ENCODE measurements around the gene IL12B. TPM values are rescaled to one million over a fixed set of nuclear protein-coding genes. Genes with fewer than 3 reads are reported as not detected.
"Not testable (repeated sequence)": the region's sequence is repeated elsewhere in the genome, so short reads cannot be mapped to it uniquely, and the experiment has no call there.

IL12B gene
- total RNA-seq: not detected

DNA sequence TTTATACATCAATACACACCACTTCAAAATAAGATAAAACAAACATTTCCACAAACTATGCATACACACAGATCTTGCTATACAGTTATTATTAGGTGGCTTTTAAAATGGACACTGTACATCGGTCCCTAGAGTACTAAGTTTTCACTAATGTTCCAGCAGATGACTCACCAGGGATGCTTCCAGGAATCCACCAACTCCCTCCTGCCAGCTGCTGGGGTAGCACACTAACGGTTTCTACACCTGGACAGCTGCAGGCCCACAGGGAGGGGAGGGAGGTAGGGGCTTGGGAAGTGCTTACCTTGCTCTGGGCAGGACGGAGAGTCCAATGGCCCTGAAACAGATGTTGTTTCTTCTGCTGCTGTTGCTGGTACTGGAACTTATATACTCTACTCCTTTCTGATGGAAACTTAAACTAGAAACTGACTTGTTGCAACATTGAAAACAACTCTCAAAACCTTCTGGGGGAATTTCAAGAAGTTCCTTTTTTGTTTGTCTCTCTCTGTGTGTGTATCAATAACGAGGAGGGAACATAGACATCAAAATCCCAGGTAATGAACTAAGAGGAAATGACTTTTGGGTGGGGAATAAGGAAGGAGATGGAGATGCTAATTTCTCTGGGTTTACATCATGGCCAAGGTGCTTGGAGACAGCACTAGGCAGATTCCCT is at the start of gene IL12B:
IL12B (minus strand) TSS at position 357 of the 670 bp plus-strand sequence. CDS start 3,705 bp downstream, outside the sequence.
- DNase-seq (ENCODE audit: low spot score in 2 of 2): no peak
- H3K4me1 ChIP-seq: peaks cover 0 to 3% of the 10 kb centered on the region in 2 donors
- H3K9me3 ChIP-seq: no peaks in the 10 kb centered on the region
- H3K4me3 ChIP-seq: peak within 1 kb of the TSS; percentile 45 to 67 (median 46)
- H3K36me3 ChIP-seq: no peaks in the 10 kb centered on the region
- H3K27me3 ChIP-seq: peaks cover 0 to 35% of the 10 kb centered on the region in 2 donors
- H3K27ac ChIP-seq: no peak within 1 kb of the TSS
- TF ChIP-seq POLR2AphosphoS5 (IDR thresholded peaks at IDR 0.05) (no peak), POLR2A (IDR thresholded peaks at IDR 0.05) (no peak)
- TF ChIP-seq, protein P1, sequence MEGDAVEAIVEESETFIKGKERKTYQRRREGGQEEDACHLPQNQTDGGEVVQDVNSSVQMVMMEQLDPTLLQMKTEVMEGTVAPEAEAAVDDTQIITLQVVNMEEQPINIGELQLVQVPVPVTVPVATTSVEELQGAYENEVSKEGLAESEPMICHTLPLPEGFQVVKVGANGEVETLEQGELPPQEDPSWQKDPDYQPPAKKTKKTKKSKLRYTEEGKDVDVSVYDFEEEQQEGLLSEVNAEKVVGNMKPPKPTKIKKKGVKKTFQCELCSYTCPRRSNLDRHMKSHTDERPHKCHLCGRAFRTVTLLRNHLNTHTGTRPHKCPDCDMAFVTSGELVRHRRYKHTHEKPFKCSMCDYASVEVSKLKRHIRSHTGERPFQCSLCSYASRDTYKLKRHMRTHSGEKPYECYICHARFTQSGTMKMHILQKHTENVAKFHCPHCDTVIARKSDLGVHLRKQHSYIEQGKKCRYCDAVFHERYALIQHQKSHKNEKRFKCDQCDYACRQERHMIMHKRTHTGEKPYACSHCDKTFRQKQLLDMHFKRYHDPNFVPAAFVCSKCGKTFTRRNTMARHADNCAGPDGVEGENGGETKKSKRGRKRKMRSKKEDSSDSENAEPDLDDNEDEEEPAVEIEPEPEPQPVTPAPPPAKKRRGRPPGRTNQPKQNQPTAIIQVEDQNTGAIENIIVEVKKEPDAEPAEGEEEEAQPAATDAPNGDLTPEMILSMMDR (IDR thresholded peaks at IDR 0.05): no peak
- intact Hi-C loops (cut with DNase I; ENCODE audit: low total_unique reads): no loop called here

DNA sequence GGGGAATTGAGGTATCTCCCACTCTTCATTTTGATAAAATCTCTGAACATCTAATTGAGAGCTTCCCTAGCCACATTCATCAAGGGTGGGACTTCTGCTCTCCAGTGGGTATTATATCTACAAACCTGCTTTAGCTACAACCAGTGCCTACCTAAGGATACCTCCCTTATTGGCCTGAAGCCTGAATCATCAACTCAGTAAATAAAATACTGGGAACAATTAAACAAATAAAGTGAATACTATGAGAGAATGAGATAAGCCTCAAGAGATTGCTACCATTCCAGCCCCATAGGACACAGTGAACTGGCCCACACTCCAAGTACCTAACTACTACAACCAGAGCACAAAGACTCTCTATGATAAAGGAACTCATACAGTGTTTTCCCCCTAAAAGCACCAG is 47.4 kb upstream of the IL12B start:
- Histone ChIP-seq H3K4me1 (no peaks in the 10 kb centered on the region), H3K27me3 (no peaks in the 10 kb centered on the region), H3K36me3 (no peaks in the 10 kb centered on the region), H3K27ac (no peak overlapping the region), H3K9me3 (peaks cover 11 to 29% of the 10 kb centered on the region in 2 donors), H3K4me3 (no peak overlapping the region)
- intact Hi-C loops (cut with DNase I; ENCODE audit: low total_unique reads): no loop called here
- no peak for DNase-seq (ENCODE audit: low spot score in 2 of 2)
- TF ChIP-seq POLR2A (IDR thresholded peaks at IDR 0.05) (no peak), POLR2AphosphoS5 (IDR thresholded peaks at IDR 0.05) (no peak)
- TF ChIP-seq, protein P1 (IDR thresholded peaks at IDR 0.05): no peak

DNA sequence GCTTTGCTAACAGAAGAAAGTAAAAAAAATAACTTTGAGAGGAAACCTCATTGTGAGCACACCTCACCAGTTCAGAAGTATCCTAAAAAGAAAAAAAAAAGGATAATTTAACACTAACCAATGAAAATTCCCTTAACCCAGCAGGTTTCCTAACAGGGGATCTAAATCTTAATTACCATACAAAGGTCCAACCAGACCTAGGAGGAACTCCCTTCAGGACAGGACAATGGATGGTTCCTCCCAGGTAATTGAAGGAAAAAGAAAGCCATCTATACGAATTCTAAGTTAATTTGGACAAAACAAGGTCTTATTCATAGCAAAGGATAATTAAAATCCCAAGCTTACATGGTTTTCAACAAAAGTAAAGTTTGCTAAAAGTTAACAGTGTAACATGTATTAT is 37.6 kb upstream of the IL12B start:
- H3K4me1 ChIP-seq; H3K9me3 ChIP-seq; H3K36me3 ChIP-seq; H3K27me3 ChIP-seq; intact Hi-C loops (cut with DNase I; ENCODE audit: low total_unique reads); H3K4me3 ChIP-seq; DNase-seq (ENCODE audit: low spot score in 2 of 2); H3K27ac ChIP-seq: not testable (repeated sequence)

DNA sequence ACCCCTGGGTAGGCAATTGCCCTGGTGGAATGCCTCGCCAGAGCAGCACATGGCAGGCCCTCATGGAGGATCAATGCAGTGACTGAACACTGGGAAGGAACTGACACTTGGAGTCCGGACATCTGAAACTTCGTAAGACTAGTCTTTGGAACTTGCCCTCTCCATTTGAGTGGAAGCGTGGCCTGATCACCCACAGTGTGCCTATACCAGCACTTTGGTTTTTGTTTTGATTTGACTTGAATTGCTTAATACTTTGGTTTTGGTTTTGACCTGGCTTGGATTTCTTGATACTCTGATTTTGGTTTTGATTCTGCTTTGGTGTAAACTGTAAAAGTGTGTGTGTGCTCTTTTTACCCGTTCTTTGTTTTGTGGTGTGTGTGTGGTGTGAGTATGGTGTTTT is 36.5 kb upstream of the IL12B start:
- H3K27me3 ChIP-seq; intact Hi-C loops (cut with DNase I; ENCODE audit: low total_unique reads); DNase-seq (ENCODE audit: low spot score in 2 of 2); H3K36me3 ChIP-seq; H3K27ac ChIP-seq; H3K4me1 ChIP-seq; H3K4me3 ChIP-seq; H3K9me3 ChIP-seq: not testable (repeated sequence)

DNA sequence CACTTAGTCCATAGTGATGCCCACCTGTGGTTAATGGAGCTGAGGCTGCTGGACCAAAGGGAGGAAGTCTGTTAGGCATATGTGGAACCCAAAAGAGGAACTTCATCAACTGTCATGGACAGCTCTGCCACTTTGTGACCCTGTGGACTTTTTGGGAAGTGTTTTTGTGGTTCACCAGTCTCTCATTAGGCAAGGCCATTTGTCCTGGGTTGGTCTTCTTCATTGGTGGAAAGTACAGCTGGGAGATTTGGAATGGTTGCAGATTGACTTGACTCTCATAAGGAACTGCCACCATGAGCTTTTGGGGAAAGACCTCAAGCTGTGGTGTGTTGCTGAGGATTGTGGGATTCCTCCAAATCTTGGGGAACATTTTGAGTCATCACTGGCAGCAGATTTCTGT is 31.9 kb upstream of the IL12B start:
- Histone ChIP-seq H3K4me3 (no peak overlapping the region), H3K36me3 (no peaks in the 10 kb centered on the region), H3K27me3 (no peaks in the 10 kb centered on the region), H3K4me1 (no peaks in the 10 kb centered on the region), H3K9me3 (no peaks in the 10 kb centered on the region), H3K27ac (no peak overlapping the region)
- intact Hi-C loops (cut with DNase I; ENCODE audit: low total_unique reads): no loop called here
- no peak for TF ChIP-seq POLR2A (IDR thresholded peaks at IDR 0.05)
- TF ChIP-seq, protein P1 (IDR thresholded peaks at IDR 0.05): no peak
- TF ChIP-seq POLR2AphosphoS5 (IDR thresholded peaks at IDR 0.05): no peak
- DNase-seq (ENCODE audit: low spot score in 2 of 2): no peak

DNA sequence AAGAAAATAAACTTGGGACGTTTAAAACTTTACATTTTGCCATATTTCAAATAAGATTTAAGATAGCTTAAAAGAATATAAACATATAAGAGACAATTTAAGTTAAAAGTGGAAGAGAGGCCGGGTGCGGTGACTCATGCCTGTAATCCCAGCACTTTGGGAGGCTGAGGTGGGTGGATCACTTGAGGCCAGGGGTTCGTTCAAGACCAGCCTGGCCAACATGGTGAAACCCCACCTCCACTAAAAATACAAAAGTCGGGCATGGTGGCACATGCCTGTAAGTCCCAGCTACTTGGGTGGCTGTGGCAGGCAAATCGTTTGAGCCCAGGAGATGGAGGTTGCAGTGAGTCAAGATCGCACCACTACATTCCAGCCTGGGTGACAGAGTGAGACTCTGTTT is 29.6 kb upstream of the IL12B start:
- H3K27ac ChIP-seq; H3K4me3 ChIP-seq; H3K36me3 ChIP-seq; H3K9me3 ChIP-seq; intact Hi-C loops (cut with DNase I; ENCODE audit: low total_unique reads); H3K4me1 ChIP-seq; H3K27me3 ChIP-seq; DNase-seq (ENCODE audit: low spot score in 2 of 2): not testable (repeated sequence)

DNA sequence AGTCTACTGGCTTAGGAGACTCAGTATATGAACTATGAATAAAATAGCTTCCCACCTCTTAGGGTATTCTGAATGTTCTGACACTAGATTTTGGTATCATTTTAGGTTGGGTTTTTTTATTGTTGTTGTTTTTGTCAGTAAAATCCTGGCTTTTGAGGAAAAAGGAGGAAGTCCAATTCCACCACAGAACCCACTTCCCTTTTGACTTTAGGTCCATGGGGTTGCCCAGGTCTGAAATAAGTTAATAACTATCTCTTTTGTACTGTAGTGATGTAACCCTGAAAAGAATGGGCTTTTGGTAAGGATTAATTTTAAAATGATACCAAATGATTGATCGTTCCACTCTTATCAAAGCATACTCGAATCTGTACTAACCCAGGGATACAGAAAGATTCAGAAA is 29.1 kb upstream of the IL12B start:
- TF ChIP-seq, protein P1 (IDR thresholded peaks at IDR 0.05): no peak
- TF ChIP-seq POLR2A (IDR thresholded peaks at IDR 0.05) (no peak), POLR2AphosphoS5 (IDR thresholded peaks at IDR 0.05) (no peak)
- no peaks in the 10 kb centered on the region for H3K36me3 ChIP-seq
- intact Hi-C loops (cut with DNase I; ENCODE audit: low total_unique reads): no loop called here

More for the DNA sequence above, 29.1 kb upstream of the IL12B start:
- Histone ChIP-seq H3K4me1 (no peaks in the 10 kb centered on the region), H3K4me3 (no peak overlapping the region), H3K27me3 (no peaks in the 10 kb centered on the region), H3K9me3 (no peaks in the 10 kb centered on the region), H3K27ac (no peak overlapping the region)
- DNase-seq (ENCODE audit: low spot score in 2 of 2): no peak

Measured in breast epithelium (tissue), 4 donors.